ENCODE data around the gene PDLIM4. TPM values are rescaled to one million over a fixed set of nuclear protein-coding genes. Genes with fewer than 3 reads are reported as not detected.

The PDLIM4 gene
- polyA plus RNA-seq, 1 donor (not counting 4 experiments of a cell fraction or from before 2014, with no cell fraction given), result 38.3 TPM

GRCh38 chr5:132233811-132234683 lies 23.4 kb upstream of the PDLIM4 start:
- Histone ChIP-seq H4K20me1 (ENCODE audit: control insufficient read depth, extremely low read depth, insufficient read depth, low read length) (no peaks in the 10 kb centered on the region), H3K4me2 (ENCODE audit: control insufficient read depth, extremely low read depth, insufficient read depth, low read depth, low read length) (no peak overlapping the region), H3K9me1 (ENCODE audit: control insufficient read depth, extremely low read depth, insufficient read depth, low read length) (no peaks in the 10 kb centered on the region), H3K27me3 (ENCODE audit: control insufficient read depth, extremely low read depth, insufficient read depth, low read length) (no peaks in the 10 kb centered on the region), H3K4me3 (ENCODE audit: control insufficient read depth in 2 of 3, extremely low read depth in 1 of 3, insufficient read depth in 2 of 3, low read depth in 1 of 3, low read length in 3 of 3) (no peak overlapping the region), H3K79me2 (ENCODE audit: control insufficient read depth, insufficient read depth, low read length) (no peaks in the 10 kb centered on the region), H3K36me3 (ENCODE audit: control insufficient read depth in 2 of 2, extremely low read depth in 1 of 2, insufficient read depth in 2 of 2, low read length in 2 of 2) (no peaks in the 10 kb centered on the region), H3K9me3 (ENCODE audit: control insufficient read depth, low read depth, low read length) (no peaks in the 10 kb centered on the region), H2AFZ (ENCODE audit: control insufficient read depth, low read length) (peak overlapping the region; percentile 35), H3K9ac (ENCODE audit: control insufficient read depth, extremely low read depth, insufficient read depth, low read length) (no peak overlapping the region), H3K4me1 (ENCODE audit: control insufficient read depth, extremely low read depth, insufficient read depth, low read length) (peaks cover 12% of the 10 kb centered on the region), H3K27ac (ENCODE audit: control insufficient read depth, insufficient read depth, low read length) (no peak overlapping the region)
- TF ChIP-seq CTCF (optimal IDR thresholded peaks at IDR 0.05 in 1 of 3, IDR thresholded peaks at IDR 0.05 in 1 of 3, conservative IDR thresholded peaks at IDR 0.05 in 1 of 3; ENCODE audit: extremely low read depth in 1 of 3, insufficient read depth in 2 of 3, low read length in 3 of 3) (no peak), EZH2 (IDR thresholded peaks at IDR 0.05; ENCODE audit: low read length) (no peak)
- dilution Hi-C loops (cut with MboI; ENCODE audit: extremely low pct_ligation_motif_present, low sequenced_read_pairs), result no loop called here
- FAIRE-seq (peak; percentile 67), DNase-seq (ENCODE audit: low read depth, low spot score) (no peak)

GRCh38 chr5:132234684-132235062 lies 22.8 kb upstream of the PDLIM4 start:
- Histone ChIP-seq H2AFZ (ENCODE audit: control insufficient read depth, low read length) (no peak overlapping the region), H3K36me3 (ENCODE audit: control insufficient read depth in 2 of 2, extremely low read depth in 1 of 2, insufficient read depth in 2 of 2, low read length in 2 of 2) (no peaks in the 10 kb centered on the region), H3K27me3 (ENCODE audit: control insufficient read depth, extremely low read depth, insufficient read depth, low read length) (no peaks in the 10 kb centered on the region), H3K9ac (ENCODE audit: control insufficient read depth, extremely low read depth, insufficient read depth, low read length) (no peak overlapping the region), H3K9me3 (ENCODE audit: control insufficient read depth, low read depth, low read length) (no peaks in the 10 kb centered on the region), H3K27ac (ENCODE audit: control insufficient read depth, insufficient read depth, low read length) (no peak overlapping the region), H4K20me1 (ENCODE audit: control insufficient read depth, extremely low read depth, insufficient read depth, low read length) (no peaks in the 10 kb centered on the region), H3K4me1 (ENCODE audit: control insufficient read depth, extremely low read depth, insufficient read depth, low read length) (peaks cover 12% of the 10 kb centered on the region), H3K4me2 (ENCODE audit: control insufficient read depth, extremely low read depth, insufficient read depth, low read depth, low read length) (no peak overlapping the region), H3K4me3 (ENCODE audit: control insufficient read depth in 2 of 3, extremely low read depth in 1 of 3, insufficient read depth in 2 of 3, low read depth in 1 of 3, low read length in 3 of 3) (no peak overlapping the region), H3K79me2 (ENCODE audit: control insufficient read depth, insufficient read depth, low read length) (no peaks in the 10 kb centered on the region), H3K9me1 (ENCODE audit: control insufficient read depth, extremely low read depth, insufficient read depth, low read length) (no peaks in the 10 kb centered on the region)
- no peak for TF ChIP-seq CTCF (optimal IDR thresholded peaks at IDR 0.05 in 1 of 3, IDR thresholded peaks at IDR 0.05 in 1 of 3, conservative IDR thresholded peaks at IDR 0.05 in 1 of 3; ENCODE audit: extremely low read depth in 1 of 3, insufficient read depth in 2 of 3, low read length in 3 of 3)
- no peak for TF ChIP-seq EZH2 (IDR thresholded peaks at IDR 0.05; ENCODE audit: low read length)
- FAIRE-seq (no peak), DNase-seq (ENCODE audit: low read depth, low spot score) (no peak)
- dilution Hi-C loops (cut with MboI; ENCODE audit: extremely low pct_ligation_motif_present, low sequenced_read_pairs), result no loop called here

Data from keratinocyte (primary cell).